Measurements from ENCODE around the gene NAT10.

NAT10 gene

DNA sequence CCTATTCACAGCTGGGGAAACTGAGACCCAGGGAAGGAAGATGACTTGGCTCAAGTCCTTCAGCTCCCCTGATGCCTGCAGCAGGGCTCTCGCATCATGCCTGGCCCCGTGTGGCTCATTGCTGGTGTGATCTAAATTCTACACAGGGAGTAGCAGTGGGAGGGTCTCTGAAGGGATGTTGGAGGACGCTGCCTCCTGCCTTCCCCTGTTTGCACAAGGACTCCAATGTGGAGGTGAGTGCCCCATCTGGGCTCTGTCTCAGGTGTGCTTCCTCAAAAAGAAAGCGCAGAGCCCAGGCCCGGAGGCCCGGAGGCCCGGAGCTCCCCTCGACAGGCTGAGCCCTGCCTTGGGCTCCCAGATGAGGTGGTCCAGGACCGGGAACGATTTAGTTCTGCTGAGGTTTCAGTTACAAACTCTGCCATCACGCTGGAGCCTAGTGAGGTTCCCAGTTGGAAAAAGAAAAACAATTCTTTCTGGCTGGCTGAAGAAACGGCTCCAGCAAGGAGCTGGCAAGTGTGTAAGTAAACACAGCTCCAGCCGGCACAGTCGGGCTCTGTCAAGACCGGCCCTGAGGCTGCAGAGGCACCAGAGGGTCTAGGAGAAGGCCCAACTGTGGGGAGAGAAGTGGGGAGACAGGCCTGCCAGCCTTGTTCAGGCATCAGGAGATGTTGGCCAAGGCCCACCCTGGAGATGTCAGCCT lies 49.8 kb downstream of the NAT10 start:
- Histone ChIP-seq H3K27ac (peak overlapping the region; percentile 58 to 82), H3K4me3 (no peak overlapping the region)
- DNase-seq (ENCODE audit: low spot score), result no peak
- TF ChIP-seq, protein P1, sequence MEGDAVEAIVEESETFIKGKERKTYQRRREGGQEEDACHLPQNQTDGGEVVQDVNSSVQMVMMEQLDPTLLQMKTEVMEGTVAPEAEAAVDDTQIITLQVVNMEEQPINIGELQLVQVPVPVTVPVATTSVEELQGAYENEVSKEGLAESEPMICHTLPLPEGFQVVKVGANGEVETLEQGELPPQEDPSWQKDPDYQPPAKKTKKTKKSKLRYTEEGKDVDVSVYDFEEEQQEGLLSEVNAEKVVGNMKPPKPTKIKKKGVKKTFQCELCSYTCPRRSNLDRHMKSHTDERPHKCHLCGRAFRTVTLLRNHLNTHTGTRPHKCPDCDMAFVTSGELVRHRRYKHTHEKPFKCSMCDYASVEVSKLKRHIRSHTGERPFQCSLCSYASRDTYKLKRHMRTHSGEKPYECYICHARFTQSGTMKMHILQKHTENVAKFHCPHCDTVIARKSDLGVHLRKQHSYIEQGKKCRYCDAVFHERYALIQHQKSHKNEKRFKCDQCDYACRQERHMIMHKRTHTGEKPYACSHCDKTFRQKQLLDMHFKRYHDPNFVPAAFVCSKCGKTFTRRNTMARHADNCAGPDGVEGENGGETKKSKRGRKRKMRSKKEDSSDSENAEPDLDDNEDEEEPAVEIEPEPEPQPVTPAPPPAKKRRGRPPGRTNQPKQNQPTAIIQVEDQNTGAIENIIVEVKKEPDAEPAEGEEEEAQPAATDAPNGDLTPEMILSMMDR (IDR thresholded peaks at IDR 0.05), result no peak

GRCh38 chr11:34155757-34156062 lies 50.3 kb downstream of the NAT10 start:
- no peak for DNase-seq (ENCODE audit: low spot score)
- TF ChIP-seq, protein P1 (IDR thresholded peaks at IDR 0.05), result no peak
- Histone ChIP-seq H3K4me3 (no peak overlapping the region), H3K27ac (peak overlapping the region; percentile 58 to 82)

DNA sequence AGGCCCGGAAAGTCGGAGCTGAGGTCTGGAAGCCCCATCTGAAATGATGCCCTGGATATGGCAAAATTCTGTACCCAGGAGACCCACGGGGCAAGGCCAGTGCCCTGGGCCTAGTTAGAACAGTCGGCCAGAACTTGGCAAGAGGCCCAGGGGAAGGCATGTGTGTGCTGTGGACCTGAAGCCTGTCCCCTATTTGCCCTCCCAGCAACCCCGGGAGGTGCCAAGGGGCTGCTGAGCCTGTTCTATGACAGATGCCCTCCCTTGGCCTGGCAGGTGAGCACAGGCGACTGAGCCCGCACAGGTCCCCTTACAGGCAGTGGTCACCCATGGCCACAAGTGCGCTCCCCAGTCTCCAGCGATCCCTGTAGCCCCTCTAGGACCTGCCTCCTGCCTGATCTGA lies 51.7 kb downstream of the NAT10 start:
- H3K4me3 ChIP-seq, result no peak overlapping the region
- H3K27ac ChIP-seq, result peak overlapping the region in 1 of 2 donors; percentile 39
- DNase-seq (ENCODE audit: low spot score), result no peak
- TF ChIP-seq, protein P1 (IDR thresholded peaks at IDR 0.05), result no peak

GRCh38 chr11:34158661-34159060 lies 53.2 kb downstream of the NAT10 start:
- no peak overlapping the region for H3K27ac ChIP-seq
- no peak for DNase-seq (ENCODE audit: low spot score)
- H3K4me3 ChIP-seq, result no peak overlapping the region
- TF ChIP-seq, protein P1 (IDR thresholded peaks at IDR 0.05), result no peak

- H3K4me3 ChIP-seq, result no peak overlapping the region
- no peak overlapping the region for H3K27ac ChIP-seq
- TF ChIP-seq, protein P1 (IDR thresholded peaks at IDR 0.05), result no peak
- DNase-seq (ENCODE audit: low spot score), result no peak
Measured at GRCh38 chr11:34160049-34160721, 54.8 kb downstream of the NAT10 start.

DNA sequence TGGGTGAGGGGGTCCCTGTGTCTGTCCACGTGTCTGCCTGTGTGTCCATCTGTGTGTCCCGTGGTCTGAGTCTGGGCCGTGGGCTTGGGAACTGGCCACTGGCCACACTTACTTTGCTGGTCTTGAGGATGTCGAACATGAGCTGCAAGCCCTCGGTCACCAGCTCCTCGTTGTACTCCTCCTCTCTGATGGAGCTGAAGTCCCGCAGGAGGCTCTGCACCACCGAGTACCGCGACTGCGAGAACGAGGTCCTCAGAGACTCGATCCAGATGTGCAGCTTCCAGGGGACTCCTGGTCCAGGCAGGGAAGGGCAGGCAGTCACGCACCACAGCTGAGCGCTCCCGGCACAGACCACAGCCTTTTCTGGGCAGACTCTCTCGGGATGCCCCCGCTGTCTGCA lies 55.4 kb downstream of the NAT10 start:
- Histone ChIP-seq H3K27ac (no peak overlapping the region), H3K4me3 (no peak overlapping the region)
- DNase-seq (ENCODE audit: low spot score), result no peak
- TF ChIP-seq, protein P1 (IDR thresholded peaks at IDR 0.05), result no peak

DNA sequence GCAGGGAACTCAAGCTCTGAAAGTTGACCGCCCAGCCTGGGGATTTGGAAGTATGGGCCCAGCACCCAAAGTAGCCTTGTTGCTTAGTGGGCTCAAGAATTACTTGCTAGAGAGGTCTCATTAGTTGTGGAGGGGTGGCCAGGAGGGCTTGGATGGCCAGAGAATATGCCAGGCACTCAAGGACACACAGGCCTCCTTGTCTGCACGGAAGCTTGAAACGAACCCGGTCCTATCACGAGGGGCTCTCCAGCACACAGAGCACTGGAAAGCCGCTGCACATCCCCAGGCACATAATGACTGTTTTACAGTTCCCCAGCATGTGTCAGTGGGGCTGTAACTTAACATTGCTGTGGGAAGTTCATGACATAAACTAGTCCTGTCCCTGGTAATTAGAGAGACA lies 55.9 kb downstream of the NAT10 start:
- no peak overlapping the region for H3K4me3 ChIP-seq

More for the DNA sequence above, 55.9 kb downstream of the NAT10 start:
- DNase-seq (ENCODE audit: low spot score), result no peak
- TF ChIP-seq, protein P1 (IDR thresholded peaks at IDR 0.05), result no peak
- no peak overlapping the region for H3K27ac ChIP-seq

All from coronary artery (tissue), 2 donors.